Measurements from ENCODE around the gene MAPT. TPM values are rescaled to one million over a fixed set of nuclear protein-coding genes. Genes with fewer than 3 reads are reported as not detected.

MAPT gene
- total RNA-seq, 6 donors from 2014 or later, result 2.1 to 3.7 (median 2.8) TPM

- ATAC-seq (ENCODE audit: low FRiP score in 2 of 2), result no peak
- H3K9me3 ChIP-seq, result no peaks in the 10 kb centered on the region
- no peak overlapping the region for H3K4me3 ChIP-seq
- no peaks in the 10 kb centered on the region for H3K27me3 ChIP-seq
- no peak for TF ChIP-seq POLR2AphosphoS5 (IDR thresholded peaks at IDR 0.05)
- TF ChIP-seq, protein P1, sequence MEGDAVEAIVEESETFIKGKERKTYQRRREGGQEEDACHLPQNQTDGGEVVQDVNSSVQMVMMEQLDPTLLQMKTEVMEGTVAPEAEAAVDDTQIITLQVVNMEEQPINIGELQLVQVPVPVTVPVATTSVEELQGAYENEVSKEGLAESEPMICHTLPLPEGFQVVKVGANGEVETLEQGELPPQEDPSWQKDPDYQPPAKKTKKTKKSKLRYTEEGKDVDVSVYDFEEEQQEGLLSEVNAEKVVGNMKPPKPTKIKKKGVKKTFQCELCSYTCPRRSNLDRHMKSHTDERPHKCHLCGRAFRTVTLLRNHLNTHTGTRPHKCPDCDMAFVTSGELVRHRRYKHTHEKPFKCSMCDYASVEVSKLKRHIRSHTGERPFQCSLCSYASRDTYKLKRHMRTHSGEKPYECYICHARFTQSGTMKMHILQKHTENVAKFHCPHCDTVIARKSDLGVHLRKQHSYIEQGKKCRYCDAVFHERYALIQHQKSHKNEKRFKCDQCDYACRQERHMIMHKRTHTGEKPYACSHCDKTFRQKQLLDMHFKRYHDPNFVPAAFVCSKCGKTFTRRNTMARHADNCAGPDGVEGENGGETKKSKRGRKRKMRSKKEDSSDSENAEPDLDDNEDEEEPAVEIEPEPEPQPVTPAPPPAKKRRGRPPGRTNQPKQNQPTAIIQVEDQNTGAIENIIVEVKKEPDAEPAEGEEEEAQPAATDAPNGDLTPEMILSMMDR (IDR thresholded peaks at IDR 0.05), result no peak
- TF ChIP-seq POLR2A (IDR thresholded peaks at IDR 0.05), result no peak
- no peak for TF ChIP-seq EP300 (IDR thresholded peaks at IDR 0.05)
- no peak for DNase-seq
- no peaks in the 10 kb centered on the region for H3K4me1 ChIP-seq
- H3K27ac ChIP-seq, result no peak overlapping the region
- H3K36me3 ChIP-seq, result no peaks in the 10 kb centered on the region
- 56 to 61% methylated on average over 3 to 6 of the region's 6 CpGs for WGBS, 2 donors
Measured at GRCh38 chr17:45992175-45992574, 97.8 kb downstream of the MAPT start.

DNA sequence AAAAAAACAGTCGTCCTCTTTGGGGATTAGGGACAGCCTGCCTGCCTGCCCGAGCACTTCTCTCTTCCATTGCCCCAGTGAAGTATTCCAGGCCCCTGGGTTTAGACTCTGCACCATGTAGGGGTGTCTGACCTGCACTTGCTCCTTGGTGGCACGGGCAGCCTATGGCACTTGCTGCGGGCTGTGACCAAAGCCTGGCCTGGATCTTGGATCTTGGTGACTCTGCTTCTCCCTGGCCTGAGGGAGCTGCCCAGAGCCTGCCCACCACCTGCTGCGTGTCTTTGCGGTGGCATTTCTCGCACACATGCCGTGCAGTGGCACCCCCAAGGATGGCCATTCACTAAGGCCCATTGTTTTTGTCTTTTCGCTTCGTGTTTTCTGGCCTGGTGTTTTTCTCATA, 98.5 kb downstream of the MAPT start:
- H3K4me3 ChIP-seq, result no peak overlapping the region
- H3K9me3 ChIP-seq, result no peaks in the 10 kb centered on the region
- no peaks in the 10 kb centered on the region for H3K27me3 ChIP-seq
- no peak for TF ChIP-seq POLR2A (IDR thresholded peaks at IDR 0.05)
- TF ChIP-seq EP300 (IDR thresholded peaks at IDR 0.05), result no peak
- TF ChIP-seq POLR2AphosphoS5 (IDR thresholded peaks at IDR 0.05), result no peak
- TF ChIP-seq, protein P1 (IDR thresholded peaks at IDR 0.05), result no peak
- H3K27ac ChIP-seq, result no peak overlapping the region
- no peaks in the 10 kb centered on the region for H3K4me1 ChIP-seq
- peak in 1 of 2 donors; percentile 7 for ATAC-seq (ENCODE audit: low FRiP score in 2 of 2)
- 79 to 81% methylated on average over 10 of the region's 10 CpGs for WGBS, 2 donors
- DNase-seq, result no peak
- H3K36me3 ChIP-seq, result no peaks in the 10 kb centered on the region

GRCh38 chr17:45993962-45994627, 99.7 kb downstream of the MAPT start:
- Histone ChIP-seq H3K27me3 (no peaks in the 10 kb centered on the region), H3K4me3 (no peak overlapping the region), H3K9me3 (no peaks in the 10 kb centered on the region), H3K4me1 (no peaks in the 10 kb centered on the region), H3K36me3 (no peaks in the 10 kb centered on the region), H3K27ac (no peak overlapping the region)
- ATAC-seq (ENCODE audit: low FRiP score in 2 of 2) (no peak), DNase-seq (no peak)
- TF ChIP-seq, protein P1 (IDR thresholded peaks at IDR 0.05), result no peak
- TF ChIP-seq POLR2AphosphoS5 (IDR thresholded peaks at IDR 0.05) (no peak), EP300 (IDR thresholded peaks at IDR 0.05) (no peak)
- WGBS, 2 donors, result 83 to 90% methylated on average over 13 to 16 of the region's 16 CpGs

DNA sequence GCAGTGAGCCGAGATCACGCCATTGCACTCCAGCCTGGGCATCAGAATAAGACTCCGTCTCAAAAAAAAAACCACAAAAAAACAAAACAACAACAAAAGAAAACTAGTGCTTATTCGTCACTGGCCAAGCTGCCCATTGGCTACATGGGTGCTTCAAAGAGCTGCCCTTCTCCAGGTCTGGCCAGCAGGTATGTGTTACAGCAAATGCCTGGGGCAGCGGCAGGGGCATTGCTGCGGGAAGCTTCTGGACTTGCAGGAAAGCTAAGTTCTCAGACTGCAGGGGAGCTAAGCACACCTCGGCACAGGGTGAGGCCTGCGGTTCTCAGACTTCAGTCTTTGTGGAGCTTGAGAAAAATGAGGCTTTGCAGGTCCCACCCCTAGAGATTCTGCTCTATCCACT, 100.6 kb downstream of the MAPT start:
- no peaks in the 10 kb centered on the region for H3K4me1 ChIP-seq
- no peaks in the 10 kb centered on the region for H3K9me3 ChIP-seq
- DNase-seq, result no peak
- H3K27me3 ChIP-seq, result no peaks in the 10 kb centered on the region
- no peak for TF ChIP-seq POLR2A (IDR thresholded peaks at IDR 0.05)
- TF ChIP-seq, protein P1 (IDR thresholded peaks at IDR 0.05), result no peak
- TF ChIP-seq EP300 (IDR thresholded peaks at IDR 0.05), result no peak
- TF ChIP-seq POLR2AphosphoS5 (IDR thresholded peaks at IDR 0.05), result no peak
- H3K36me3 ChIP-seq, result no peaks in the 10 kb centered on the region
- no peak for ATAC-seq (ENCODE audit: low FRiP score in 2 of 2)
- H3K27ac ChIP-seq, result no peak overlapping the region
- no peak overlapping the region for H3K4me3 ChIP-seq
- WGBS, 2 donors, result 91 to 93% methylated on average over 8 of the region's 8 CpGs

DNA sequence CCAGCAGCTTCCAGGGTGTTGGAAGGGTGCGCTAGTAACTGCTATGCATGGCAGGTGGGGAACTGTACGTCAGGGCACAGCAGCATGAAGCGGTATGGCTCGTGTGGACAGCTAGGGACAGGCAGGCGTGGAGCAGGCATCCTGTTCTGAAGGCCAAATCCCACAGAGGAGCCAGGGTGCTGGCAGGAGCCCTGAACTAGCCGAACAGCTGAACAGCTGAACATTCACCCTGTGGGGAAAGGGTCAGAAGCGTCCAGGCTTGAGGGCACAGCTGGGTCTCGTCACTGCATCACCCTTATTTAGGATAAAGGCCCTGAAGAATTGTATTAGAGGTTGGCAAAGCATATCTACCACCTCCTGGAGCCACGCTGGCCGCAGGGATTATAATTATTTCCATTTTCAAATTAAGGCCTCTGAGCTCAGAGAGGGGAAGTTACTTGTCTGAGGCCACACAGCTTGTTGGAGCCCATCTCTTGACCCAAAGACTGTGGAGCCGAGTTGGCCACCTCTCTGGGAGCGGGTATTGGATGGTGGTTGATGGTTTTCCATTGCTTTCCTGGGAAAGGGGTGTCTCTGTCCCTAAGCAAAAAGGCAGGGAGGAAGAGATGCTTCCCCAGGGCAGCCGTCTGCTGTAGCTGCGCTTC, 101.4 kb downstream of the MAPT start:
- Histone ChIP-seq H3K36me3 (no peaks in the 10 kb centered on the region), H3K9me3 (no peaks in the 10 kb centered on the region), H3K27me3 (no peaks in the 10 kb centered on the region), H3K4me3 (no peak overlapping the region), H3K27ac (no peak overlapping the region), H3K4me1 (no peaks in the 10 kb centered on the region)
- 79 to 80% methylated on average over 13 to 14 of the region's 14 CpGs for WGBS, 2 donors
- DNase-seq, result no peak
- no peak for ATAC-seq (ENCODE audit: low FRiP score in 2 of 2)
- TF ChIP-seq POLR2A (IDR thresholded peaks at IDR 0.05) (no peak), POLR2AphosphoS5 (IDR thresholded peaks at IDR 0.05) (no peak), EP300 (IDR thresholded peaks at IDR 0.05) (no peak)
- TF ChIP-seq, protein P1 (IDR thresholded peaks at IDR 0.05), result no peak
